ENCODE measurements around the gene GBP3. TPM values are rescaled to one million over a fixed set of nuclear protein-coding genes. Genes with fewer than 3 reads are reported as not detected.

Gene GBP3
- polyA plus RNA-seq, 1 of the 3 experiments (the other 2 are of a cell fraction): 8.5 TPM

DNA sequence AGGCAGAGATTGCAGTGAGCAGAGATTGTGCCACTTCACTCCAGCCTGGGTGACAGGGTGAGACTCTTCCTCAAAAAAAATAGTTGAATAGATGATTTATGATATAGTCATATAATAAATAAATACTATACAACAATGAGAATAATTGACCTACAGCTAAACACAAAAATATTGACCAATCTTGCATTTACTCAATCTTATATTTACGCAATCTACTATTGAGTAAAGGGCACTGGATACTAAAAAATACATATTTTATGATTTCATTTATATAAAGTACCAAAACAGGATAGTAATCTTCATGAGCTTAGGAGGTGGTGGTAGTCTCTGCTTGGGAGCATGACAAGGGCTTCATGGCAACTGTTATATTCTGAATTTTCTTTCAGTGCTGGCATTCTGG, 19.1 kb upstream of the GBP3 start:
- no peak overlapping the region for H3K27ac ChIP-seq (ENCODE audit: low read depth in 2 of 2, low read length in 1 of 2)
- no peaks in the 10 kb centered on the region for H3K4me1 ChIP-seq (ENCODE audit: control insufficient read depth in 1 of 2, insufficient read depth in 2 of 2, low read depth in 1 of 2, low read length in 1 of 2)
- H3K9ac ChIP-seq: no peak overlapping the region
- H3K27me3 ChIP-seq (ENCODE audit: insufficient read depth): no peaks in the 10 kb centered on the region
- no peaks in the 10 kb centered on the region for H3K79me2 ChIP-seq (ENCODE audit: insufficient read depth)
- H3K4me3 ChIP-seq (ENCODE audit: low read depth in 2 of 2, low read length in 1 of 2): no peak overlapping the region
- peaks cover 6% of the 10 kb centered on the region for H3F3A ChIP-seq (replicated peaks; ENCODE audit: insufficient read depth)
- H3K9me3 ChIP-seq: no peaks in the 10 kb centered on the region
- CTCF ChIA-PET: no interaction called here
- no peaks in the 10 kb centered on the region for H3K9me2 ChIP-seq
- TF ChIP-seq NFIC (IDR thresholded peaks at IDR 0.05; ENCODE audit: borderline replicate concordance) (no peak), RFX5 (IDR thresholded peaks at IDR 0.05; ENCODE audit: low read length) (no peak), CHD2 (IDR thresholded peaks at IDR 0.05; ENCODE audit: low read length, partially characterized antibody) (no peak), ELF1 (IDR thresholded peaks at IDR 0.05) (no peak)
- TF ChIP-seq, protein P1, sequence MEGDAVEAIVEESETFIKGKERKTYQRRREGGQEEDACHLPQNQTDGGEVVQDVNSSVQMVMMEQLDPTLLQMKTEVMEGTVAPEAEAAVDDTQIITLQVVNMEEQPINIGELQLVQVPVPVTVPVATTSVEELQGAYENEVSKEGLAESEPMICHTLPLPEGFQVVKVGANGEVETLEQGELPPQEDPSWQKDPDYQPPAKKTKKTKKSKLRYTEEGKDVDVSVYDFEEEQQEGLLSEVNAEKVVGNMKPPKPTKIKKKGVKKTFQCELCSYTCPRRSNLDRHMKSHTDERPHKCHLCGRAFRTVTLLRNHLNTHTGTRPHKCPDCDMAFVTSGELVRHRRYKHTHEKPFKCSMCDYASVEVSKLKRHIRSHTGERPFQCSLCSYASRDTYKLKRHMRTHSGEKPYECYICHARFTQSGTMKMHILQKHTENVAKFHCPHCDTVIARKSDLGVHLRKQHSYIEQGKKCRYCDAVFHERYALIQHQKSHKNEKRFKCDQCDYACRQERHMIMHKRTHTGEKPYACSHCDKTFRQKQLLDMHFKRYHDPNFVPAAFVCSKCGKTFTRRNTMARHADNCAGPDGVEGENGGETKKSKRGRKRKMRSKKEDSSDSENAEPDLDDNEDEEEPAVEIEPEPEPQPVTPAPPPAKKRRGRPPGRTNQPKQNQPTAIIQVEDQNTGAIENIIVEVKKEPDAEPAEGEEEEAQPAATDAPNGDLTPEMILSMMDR (IDR thresholded peaks at IDR 0.05): no peak
- 67% methylated on average over 1 of the region's 1 CpG for WGBS (ENCODE audit: low lambda C conversion rate)
- H3K4me2 ChIP-seq: no peak overlapping the region
- DNase-seq: no peak
- POLR2A ChIA-PET: no interaction called here
- no peak overlapping the region for H2AFZ ChIP-seq (ENCODE audit: low read depth)
- H3K36me3 ChIP-seq (replicated peaks in 1 of 2; ENCODE audit: control insufficient read depth in 1 of 2, insufficient read depth in 2 of 2, low read length in 1 of 2): no peaks in the 10 kb centered on the region
- no peaks in the 10 kb centered on the region for H4K20me1 ChIP-seq (ENCODE audit: insufficient read depth)

DNA sequence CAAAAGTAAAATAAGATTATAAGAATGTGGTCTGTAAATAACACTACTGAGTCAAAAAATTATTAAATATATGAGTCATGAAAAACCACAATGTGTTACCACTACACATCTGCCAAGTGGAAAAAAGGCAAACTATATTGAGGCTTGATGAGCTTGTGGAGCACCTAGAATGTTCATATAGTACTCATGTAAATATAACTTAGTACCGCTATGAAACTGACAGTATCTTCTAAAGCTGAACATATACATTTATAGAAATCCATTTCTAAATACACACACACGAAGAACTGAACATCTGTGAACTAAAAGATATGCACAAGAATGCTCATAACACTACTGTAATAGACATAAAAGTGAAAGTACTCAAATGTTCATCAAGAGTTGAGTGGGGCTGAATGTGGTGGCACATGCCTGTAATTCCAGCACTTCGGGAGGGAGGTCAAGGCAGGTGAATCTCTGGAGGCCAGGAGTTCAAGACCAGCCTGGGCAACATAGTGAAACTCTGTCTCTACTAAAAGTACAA, 18.5 kb upstream of the GBP3 start:
- Histone ChIP-seq H2AFZ (ENCODE audit: low read depth) (no peak overlapping the region), H3K79me2 (ENCODE audit: insufficient read depth) (no peaks in the 10 kb centered on the region), H3K36me3 (replicated peaks in 1 of 2; ENCODE audit: control insufficient read depth in 1 of 2, insufficient read depth in 2 of 2, low read length in 1 of 2) (no peaks in the 10 kb centered on the region), H3K4me1 (ENCODE audit: control insufficient read depth in 1 of 2, insufficient read depth in 2 of 2, low read depth in 1 of 2, low read length in 1 of 2) (no peaks in the 10 kb centered on the region), H3K9ac (no peak overlapping the region), H3K27ac (ENCODE audit: low read depth in 2 of 2, low read length in 1 of 2) (no peak overlapping the region), H3K9me2 (no peaks in the 10 kb centered on the region), H4K20me1 (ENCODE audit: insufficient read depth) (no peaks in the 10 kb centered on the region), H3K4me2 (no peak overlapping the region), H3F3A (replicated peaks; ENCODE audit: insufficient read depth) (peaks cover 6% of the 10 kb centered on the region), H3K4me3 (ENCODE audit: low read depth in 2 of 2, low read length in 1 of 2) (no peak overlapping the region), H3K27me3 (ENCODE audit: insufficient read depth) (no peaks in the 10 kb centered on the region), H3K9me3 (no peaks in the 10 kb centered on the region)
- TF ChIP-seq JUND (IDR thresholded peaks at IDR 0.05) (peak; percentile 27), RFX5 (IDR thresholded peaks at IDR 0.05; ENCODE audit: low read length) (no peak), MEF2A (IDR thresholded peaks at IDR 0.05; ENCODE audit: borderline replicate concordance, low read depth) (no peak), ELF1 (IDR thresholded peaks at IDR 0.05) (no peak)
- no peak for DNase-seq
- CTCF ChIA-PET: no interaction called here
- POLR2A ChIA-PET: no interaction called here
- 16% methylated on average over 3 of the region's 3 CpGs for WGBS (ENCODE audit: low lambda C conversion rate)

DNA sequence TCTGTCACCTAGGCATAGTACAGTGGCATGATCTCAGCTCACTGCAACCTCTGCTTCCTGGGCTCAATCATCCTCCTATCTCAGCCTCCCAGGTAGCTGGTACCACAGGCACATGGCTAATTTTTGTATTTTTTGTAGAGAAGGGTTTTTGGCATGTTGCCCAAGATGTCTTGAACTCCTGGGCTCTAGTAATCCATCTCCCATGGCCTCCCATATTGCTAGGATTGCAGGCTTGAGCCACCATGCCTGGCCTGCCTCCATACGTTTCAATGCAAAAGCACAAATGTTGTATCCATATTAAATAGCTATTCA, 17.6 kb upstream of the GBP3 start:
- POLR2A ChIA-PET: no interaction called here
- Histone ChIP-seq H3K27ac (ENCODE audit: low read depth in 2 of 2, low read length in 1 of 2) (no peak overlapping the region), H3K9me2 (no peaks in the 10 kb centered on the region), H3F3A (replicated peaks; ENCODE audit: insufficient read depth) (peaks cover 6% of the 10 kb centered on the region), H4K20me1 (ENCODE audit: insufficient read depth) (no peaks in the 10 kb centered on the region), H3K4me2 (no peak overlapping the region), H3K36me3 (replicated peaks in 1 of 2; ENCODE audit: control insufficient read depth in 1 of 2, insufficient read depth in 2 of 2, low read length in 1 of 2) (no peaks in the 10 kb centered on the region), H2AFZ (ENCODE audit: low read depth) (no peak overlapping the region), H3K9me3 (no peaks in the 10 kb centered on the region), H3K27me3 (ENCODE audit: insufficient read depth) (no peaks in the 10 kb centered on the region), H3K4me3 (ENCODE audit: low read depth in 2 of 2, low read length in 1 of 2) (no peak overlapping the region), H3K9ac (no peak overlapping the region), H3K4me1 (ENCODE audit: control insufficient read depth in 1 of 2, insufficient read depth in 2 of 2, low read depth in 1 of 2, low read length in 1 of 2) (no peaks in the 10 kb centered on the region), H3K79me2 (ENCODE audit: insufficient read depth) (no peaks in the 10 kb centered on the region)
- DNase-seq: no peak
- 71% methylated on average over 1 of the region's 1 CpG for WGBS (ENCODE audit: low lambda C conversion rate)
- CTCF ChIA-PET: no interaction called here
- TF ChIP-seq RCOR1 (IDR thresholded peaks at IDR 0.05; ENCODE audit: low read length): no peak
- no peak for TF ChIP-seq NRF1 (IDR thresholded peaks at IDR 0.05; ENCODE audit: low read depth, low read length)
- no peak for TF ChIP-seq GABPA (IDR thresholded peaks at IDR 0.05; ENCODE audit: low read depth)
- no peak for TF ChIP-seq RFX5 (IDR thresholded peaks at IDR 0.05; ENCODE audit: low read length)
- no peak for TF ChIP-seq USF2 (IDR thresholded peaks at IDR 0.05; ENCODE audit: borderline replicate concordance, low read depth, low read length)
- no peak for TF ChIP-seq POLR2AphosphoS5 (IDR thresholded peaks at IDR 0.05; ENCODE audit: low read depth, low read length)
- TF ChIP-seq RXRA (IDR thresholded peaks at IDR 0.05; ENCODE audit: borderline replicate concordance, low read depth): no peak
- no peak for TF ChIP-seq TCF12 (IDR thresholded peaks at IDR 0.05)
- TF ChIP-seq TEAD4 (IDR thresholded peaks at IDR 0.05; ENCODE audit: borderline replicate concordance, insufficient read depth): no peak
- no peak for TF ChIP-seq SIN3A (IDR thresholded peaks at IDR 0.05; ENCODE audit: borderline replicate concordance, low read depth, low read length)
- TF ChIP-seq SMC3 (IDR thresholded peaks at IDR 0.05; ENCODE audit: low read depth, low read length): no peak
- TF ChIP-seq, protein P2, sequence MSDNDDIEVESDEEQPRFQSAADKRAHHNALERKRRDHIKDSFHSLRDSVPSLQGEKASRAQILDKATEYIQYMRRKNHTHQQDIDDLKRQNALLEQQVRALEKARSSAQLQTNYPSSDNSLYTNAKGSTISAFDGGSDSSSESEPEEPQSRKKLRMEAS (IDR thresholded peaks at IDR 0.05; ENCODE audit: low read depth): no peak
- TF ChIP-seq MEF2A (IDR thresholded peaks at IDR 0.05; ENCODE audit: borderline replicate concordance, low read depth): no peak

Measured in SK-N-SH (cell line).